PC-9 (cell line): ENCODE measurements around the gene SCAP. TPM values are rescaled to one million over a fixed set of nuclear protein-coding genes. Genes with fewer than 3 reads are reported as not detected.

ENCODE experiments used
- BruUV-seq: library from RNA; stranded (reverse); fragments of 400-500 nt; replicated peaks from 2 replicates; lab custom pipeline; 2021; lab: Mats Ljungman, UMichigan
- CTCF ChIA-PET: fragments of 300-600 bp; sonication (Branson Sonifier 250); formaldehyde crosslinking; loops from one replicate; lab custom pipeline; 2022; ENCODE audit warnings: antibody characterized with exemption; lab: Charles Lee
- POLR2A ChIA-PET: fragments of 300-600 bp; sonication (Branson Sonifier 250); formaldehyde crosslinking; loops from one replicate; lab custom pipeline; 2022; ENCODE audit warnings: antibody characterized with exemption; ENCODE audit not compliant: unreplicated experiment; lab: Charles Lee
- DNase-seq, 2 experiments: peaks; one replicate each; pipeline versions ENCODE4 v3.0.0 to v3.0.0-alpha.2; 2015 to 2022; ENCODE audit warnings: mixed read lengths in 1 of 2
- H2AFZ ChIP-seq: fragments of 200-600 bp; sonication (generic); 2 replicates; pipeline ENCODE4 v1.8.1; 2017; ENCODE audit warnings: antibody characterized with exemption
- H3F3A ChIP-seq: fragments of 200-600 bp; sonication (generic); 2 replicates; pipeline ENCODE4 v1.8.1; 2017; ENCODE audit warnings: antibody characterized with exemption, mild to moderate bottlenecking, low read depth; ENCODE audit not compliant: insufficient read depth
- H3K27ac ChIP-seq: fragments of 200-600 bp; sonication (generic); 2 replicates; pipeline ENCODE4 v1.6.1; 2016; ENCODE audit warnings: mixed run types
- H3K27me3 ChIP-seq: fragments of 200-600 bp; sonication (generic); 2 replicates; pipeline ENCODE4 v1.6.1; 2016; ENCODE audit warnings: low read depth, mixed run types; ENCODE audit not compliant: insufficient read depth
- H3K36me3 ChIP-seq: fragments of 200-600 bp; sonication (generic); 2 replicates; pipeline ENCODE4 v1.6.1; 2016; ENCODE audit warnings: low read depth, mixed run types
- H3K4me1 ChIP-seq: fragments of 200-600 bp; sonication (generic); replicated peaks from 2 replicates; pipeline ENCODE4 v1.6.1; 2016; ENCODE audit warnings: mixed run types; ENCODE audit not compliant: insufficient read depth
- H3K4me2 ChIP-seq: fragments of 200-600 bp; sonication (generic); 2 replicates; pipeline ENCODE4 v1.6.1; 2017; ENCODE audit warnings: mixed run types
- H3K4me3 ChIP-seq: fragments of 200-600 bp; sonication (generic); 2 replicates; pipeline ENCODE4 v1.6.1; 2016; ENCODE audit warnings: mixed run types
- H3K79me2 ChIP-seq: fragments of 200-600 bp; sonication (generic); 2 replicates; pipeline ENCODE4 v1.6.1; 2017; ENCODE audit warnings: low read depth, mixed run types
- H3K9me2 ChIP-seq: fragments of 200-600 bp; sonication (generic); 2 replicates; pipeline ENCODE4 v1.8.1; 2017; ENCODE audit warnings: mild to moderate bottlenecking; ENCODE audit not compliant: insufficient read depth
- H3K9me3 ChIP-seq: fragments of 200-600 bp; sonication (generic); 2 replicates; pipeline ENCODE4 v1.8.1; 2016; ENCODE audit warnings: low read depth; ENCODE audit not compliant: insufficient read depth
- H4K20me1 ChIP-seq: fragments of 200-600 bp; sonication (generic); 2 replicates; pipeline ENCODE4 v1.8.1; 2017; ENCODE audit not compliant: insufficient read depth
- CTCF ChIP-seq: fragments of 200-600 bp; sonication (generic); conservative IDR thresholded peaks from 2 replicates; pipeline ENCODE4 v1.6.1; 2017; ENCODE audit warnings: mixed run types, antibody characterized with exemption, mild to moderate bottlenecking, moderate library complexity
- EZH2 ChIP-seq: fragments of 200-600 bp; sonication (generic); IDR thresholded peaks from 2 replicates; pipeline ENCODE4 v1.8.0; 2017; ENCODE audit warnings: antibody characterized with exemption, low read depth
- intact Hi-C: fragments of 100-400 bp; cut with micrococcal nuclease; formaldehyde crosslinking; loops from one replicate; pipeline ENCODE4 v1.10.0; 2022; ENCODE audit not compliant: unreplicated experiment
- total RNA-seq: library from RNA; stranded (reverse); gene quantifications from 2 replicates; pipeline ENCODE4 v1.2.3, GENCODE V29; 2021

SCAP gene
- total RNA-seq, 1 experiment from 2014 or later, result 71.5 TPM

- Histone ChIP-seq H3K9me3 (no peaks in the 10 kb centered on the region), H3K4me1 (no peaks in the 10 kb centered on the region), H2AFZ (no peak overlapping the region), H3K4me2 (no peak overlapping the region), H4K20me1 (no peaks in the 10 kb centered on the region), H3F3A (no peaks in the 10 kb centered on the region), H3K4me3 (no peak overlapping the region), H3K27ac (no peak overlapping the region), H3K27me3 (no peaks in the 10 kb centered on the region), H3K36me3 (no peaks in the 10 kb centered on the region), H3K79me2 (no peaks in the 10 kb centered on the region), H3K9me2 (no peaks in the 10 kb centered on the region)
- no peak for TF ChIP-seq CTCF
- no peak for TF ChIP-seq EZH2
- intact Hi-C loops, result loop anchor here (10.0 kb wide), 1 partner anchor 727 kb away; no protein-coding TSS in a partner anchor
- DNase-seq, result no peak
- ChIA-PET CTCF (no interaction called here), POLR2A (no interaction called here)
- no TSS peak for BruUV-seq
Measured at GRCh38 chr3:47427866-47428265, 47.9 kb downstream of the SCAP start.

- no peak overlapping the region for H3K4me3 ChIP-seq
- H3K27ac ChIP-seq, result no peak overlapping the region
- ChIA-PET POLR2A (no interaction called here), CTCF (no interaction called here)
- DNase-seq, result no peak
- no peaks in the 10 kb centered on the region for H3K9me2 ChIP-seq
- H3K4me1 ChIP-seq, result no peaks in the 10 kb centered on the region
- no TSS peak for BruUV-seq
- no peaks in the 10 kb centered on the region for H3K9me3 ChIP-seq
- H3K4me2 ChIP-seq, result no peak overlapping the region
- H3K27me3 ChIP-seq, result no peaks in the 10 kb centered on the region
- no peak overlapping the region for H2AFZ ChIP-seq
- no peaks in the 10 kb centered on the region for H3K79me2 ChIP-seq
- no peaks in the 10 kb centered on the region for H4K20me1 ChIP-seq
- TF ChIP-seq CTCF, result no peak
- TF ChIP-seq EZH2, result no peak
- intact Hi-C loops, result loop anchor here (10.0 kb wide), 1 partner anchor 729 kb away; no protein-coding TSS in a partner anchor
- peaks cover 8% of the 10 kb centered on the region for H3F3A ChIP-seq
- no peaks in the 10 kb centered on the region for H3K36me3 ChIP-seq
Measured at GRCh38 chr3:47425959-47426358, 49.8 kb downstream of the SCAP start.

GRCh38 chr3:47425383-47425778, 50.4 kb downstream of the SCAP start:
- intact Hi-C loops, result loop anchor here (10.0 kb wide), 1 partner anchor 729 kb away; no protein-coding TSS in a partner anchor
- TF ChIP-seq CTCF, result no peak
- TF ChIP-seq EZH2, result no peak
- Histone ChIP-seq H3K27me3 (no peaks in the 10 kb centered on the region), H3K79me2 (no peaks in the 10 kb centered on the region), H2AFZ (no peak overlapping the region), H3F3A (peaks cover 8% of the 10 kb centered on the region), H3K4me2 (no peak overlapping the region), H3K4me1 (no peaks in the 10 kb centered on the region), H3K9me2 (no peaks in the 10 kb centered on the region), H3K27ac (no peak overlapping the region), H3K4me3 (no peak overlapping the region), H4K20me1 (peaks cover 3% of the 10 kb centered on the region; the same call in 1 of the 2 replicates), H3K36me3 (no peaks in the 10 kb centered on the region), H3K9me3 (no peaks in the 10 kb centered on the region)
- BruUV-seq, result no TSS peak
- ChIA-PET POLR2A (no interaction called here), CTCF (no interaction called here)
- no peak for DNase-seq
